Mammary epithelial cell (primary cell): Measurements from ENCODE around the gene RUFY3.

Experiments
- EZH2 ChIP-seq: IDR thresholded peaks from 2 replicates; pipeline ENCODE4 v1.6.1; 2012; ENCODE audit warnings: low read length, inconsistent platforms, borderline replicate concordance
- TF ChIP-seq, protein P1 (sequence below), 2 donors: IDR thresholded peaks in 1 of 2; conservative IDR thresholded peaks in 1 of 2; 2 replicates each; pipeline ENCODE4 v1.5.1; 2011 to 2012; ENCODE audit warnings: inconsistent platforms in 2 of 2, low read length in 2 of 2, mild to moderate bottlenecking in 2 of 2, control low read depth in 1 of 2, low read depth in 1 of 2; ENCODE audit not compliant: insufficient read depth in 1 of 2; ENCODE audit errors: extremely low read depth in 1 of 2

DNA sequence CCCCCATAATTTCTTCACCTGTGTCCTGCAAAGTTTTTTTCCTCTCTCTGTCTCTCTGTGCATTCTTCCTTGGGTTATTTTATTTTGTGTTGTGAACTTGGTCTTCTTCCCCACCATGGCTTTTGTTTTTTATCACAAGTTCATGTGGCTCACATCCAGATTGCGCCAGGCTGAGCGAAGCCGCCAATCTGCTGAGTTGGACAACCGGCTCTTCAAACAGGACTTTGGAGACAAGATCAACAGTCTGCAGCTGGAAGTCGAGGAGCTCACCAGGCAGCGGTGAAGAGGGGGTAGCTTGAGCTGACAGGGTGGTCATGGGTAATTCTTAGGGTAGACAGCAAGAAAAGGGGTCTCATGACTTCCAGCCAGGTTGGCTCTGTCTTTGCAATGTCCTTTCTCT lies 71.9 kb downstream of the RUFY3 start:
- TF ChIP-seq, protein P1, sequence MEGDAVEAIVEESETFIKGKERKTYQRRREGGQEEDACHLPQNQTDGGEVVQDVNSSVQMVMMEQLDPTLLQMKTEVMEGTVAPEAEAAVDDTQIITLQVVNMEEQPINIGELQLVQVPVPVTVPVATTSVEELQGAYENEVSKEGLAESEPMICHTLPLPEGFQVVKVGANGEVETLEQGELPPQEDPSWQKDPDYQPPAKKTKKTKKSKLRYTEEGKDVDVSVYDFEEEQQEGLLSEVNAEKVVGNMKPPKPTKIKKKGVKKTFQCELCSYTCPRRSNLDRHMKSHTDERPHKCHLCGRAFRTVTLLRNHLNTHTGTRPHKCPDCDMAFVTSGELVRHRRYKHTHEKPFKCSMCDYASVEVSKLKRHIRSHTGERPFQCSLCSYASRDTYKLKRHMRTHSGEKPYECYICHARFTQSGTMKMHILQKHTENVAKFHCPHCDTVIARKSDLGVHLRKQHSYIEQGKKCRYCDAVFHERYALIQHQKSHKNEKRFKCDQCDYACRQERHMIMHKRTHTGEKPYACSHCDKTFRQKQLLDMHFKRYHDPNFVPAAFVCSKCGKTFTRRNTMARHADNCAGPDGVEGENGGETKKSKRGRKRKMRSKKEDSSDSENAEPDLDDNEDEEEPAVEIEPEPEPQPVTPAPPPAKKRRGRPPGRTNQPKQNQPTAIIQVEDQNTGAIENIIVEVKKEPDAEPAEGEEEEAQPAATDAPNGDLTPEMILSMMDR (conservative IDR thresholded peaks at IDR 0.05 in 1 of 2, IDR thresholded peaks at IDR 0.05 in 1 of 2; ENCODE audit: extremely low read depth in 1 of 2, insufficient read depth in 1 of 2, low read depth in 1 of 2, low read length in 2 of 2): no peak
- TF ChIP-seq EZH2: no peak
